Upper lobe of left lung (tissue), 6 donors: ENCODE measurements around the gene UBR2. TPM values are rescaled to one million over a fixed set of nuclear protein-coding genes. Genes with fewer than 3 reads are reported as not detected.

ENCODE experiments used
- ATAC-seq, 2 donors: fragments of 200-7000 bp; cut with Tn5 transposase; one replicate each; pipeline ENCODE4 v1.9.1; 2022; ENCODE audit warnings: mild to moderate bottlenecking in 2 of 2, moderate library complexity in 2 of 2; ENCODE audit not compliant: low FRiP score in 2 of 2
- DNase-seq, 2 donors: peaks; one replicate each; pipeline ENCODE4 v3.0.0-alpha.2; 2019 to 2020
- H3K27ac ChIP-seq, 4 donors: fragments of 200-600 bp; sonication (generic); one replicate each; pipeline ENCODE4 v1.5.1; 2016 to 2019
- H3K27me3 ChIP-seq, 4 donors: fragments of 200-600 bp; sonication (generic); one replicate each; pipeline ENCODE4 v1.5.1; 2017 to 2019
- H3K36me3 ChIP-seq, 4 donors: fragments of 200-600 bp; sonication (generic); one replicate each; pipeline ENCODE4 v1.5.1; 2016 to 2019
- H3K4me1 ChIP-seq, 4 donors: fragments of 200-600 bp; sonication (generic); one replicate each; pipeline ENCODE4 v1.5.1; 2018 to 2019
- H3K4me3 ChIP-seq, 4 donors: fragments of 200-600 bp; sonication (generic); one replicate each; pipeline ENCODE4 v1.5.1; 2017 to 2019; ENCODE audit warnings: mild to moderate bottlenecking in 2 of 4, moderate library complexity in 1 of 4
- H3K9me3 ChIP-seq, 4 donors: fragments of 200-600 bp; sonication (generic); one replicate each; pipeline ENCODE4 v1.5.1; 2018 to 2019
- CTCF ChIP-seq, 6 experiments: fragments of 450-650 bp in 4 of 6; fragments of 200-600 bp in 2 of 6; sonication (generic) in 2 of 6; IDR thresholded peaks; one replicate each; pipeline ENCODE4 v1.5.1; 2016 to 2019; ENCODE audit warnings: antibody characterized with exemption in 6 of 6
- EP300 ChIP-seq, 4 donors: sonication (generic); formaldehyde crosslinking; IDR thresholded peaks; one replicate each; pipeline ENCODE4 v1.5.1; 2017; ENCODE audit warnings: antibody characterized with exemption in 4 of 4, control low read depth in 2 of 4
- POLR2A ChIP-seq, 4 donors: fragments of 450-650 bp; IDR thresholded peaks; one replicate each; pipeline ENCODE4 v1.5.1; 2016 to 2017; ENCODE audit warnings: antibody characterized with exemption in 4 of 4, mild to moderate bottlenecking in 2 of 4
- POLR2AphosphoS5 ChIP-seq, 2 donors: sonication (generic); formaldehyde crosslinking; IDR thresholded peaks; one replicate each; pipeline ENCODE4 v1.5.1; 2017; ENCODE audit warnings: antibody characterized with exemption in 2 of 2
- WGBS, 2 donors: methylation state at CpG; one replicate each; pipeline ENCODE4 v1.1.5; 2017 to 2018; 5-methylcytosine and 5-hydroxymethylcytosine counted together
- total RNA-seq, 6 donors: library from RNA; depleted of rRNA in 4 of 6; stranded (reverse); fragments of >200 nt in 4 of 6; gene quantifications; one replicate each; pipeline versions ENCODE4 v1.1.0 to v1.2.1, GENCODE V29; 2016 to 2021
- donor health status: DM: no; HTN: no; CAD: no; lungs with moderate emphysema.
- donor health status: DM: no; HTN: yes; CAD: no; lungs with severe emphysema.

The UBR2 gene
- total RNA-seq, 6 donors from 2014 or later = 20.3 to 44.3 (median 32.8) TPM

- DNase-seq (no peak), ATAC-seq (no peak)
- WGBS, 2 donors = 93 to 97% methylated on average over 2 of the region's 2 CpGs
- H3K4me1 ChIP-seq = no peaks in the 10 kb centered on the region
- H3K27me3 ChIP-seq = no peaks in the 10 kb centered on the region
- peaks cover 5 to 78% (median 35%) of the 10 kb centered on the region in 4 donors for H3K36me3 ChIP-seq
- H3K4me3 ChIP-seq = no peak overlapping the region
- no peak overlapping the region for H3K27ac ChIP-seq
- TF ChIP-seq POLR2A (IDR thresholded peaks at IDR 0.05) (no peak), POLR2AphosphoS5 (IDR thresholded peaks at IDR 0.05) (no peak), CTCF (IDR thresholded peaks at IDR 0.05) (no peak), EP300 (IDR thresholded peaks at IDR 0.05) (no peak)
- H3K9me3 ChIP-seq = no peaks in the 10 kb centered on the region
Measured at GRCh38 chr6:42615518-42615917, 51.7 kb downstream of the UBR2 start.

GRCh38 chr6:42616716-42617115, 52.9 kb downstream of the UBR2 start:
- 94 to 98% methylated on average over 3 of the region's 3 CpGs for WGBS, 2 donors
- no peaks in the 10 kb centered on the region for H3K9me3 ChIP-seq
- H3K4me1 ChIP-seq = no peaks in the 10 kb centered on the region
- peaks cover 5 to 82% (median 41%) of the 10 kb centered on the region in 4 donors for H3K36me3 ChIP-seq
- ATAC-seq (no peak), DNase-seq (no peak)
- no peak overlapping the region for H3K4me3 ChIP-seq
- no peaks in the 10 kb centered on the region for H3K27me3 ChIP-seq
- H3K27ac ChIP-seq = no peak overlapping the region
- TF ChIP-seq POLR2A (IDR thresholded peaks at IDR 0.05) (no peak), CTCF (IDR thresholded peaks at IDR 0.05) (no peak), EP300 (IDR thresholded peaks at IDR 0.05) (no peak), POLR2AphosphoS5 (IDR thresholded peaks at IDR 0.05) (no peak)

GRCh38 chr6:42618105-42618504, 54.3 kb downstream of the UBR2 start:
- DNase-seq = no peak
- ATAC-seq = no peak

GRCh38 chr6:42618686-42619085, 54.9 kb downstream of the UBR2 start:
- peaks cover 5 to 78% (median 34%) of the 10 kb centered on the region in 4 donors for H3K36me3 ChIP-seq
- WGBS, 2 donors = 80 to 82% methylated on average over 5 of the region's 5 CpGs
- TF ChIP-seq POLR2A (IDR thresholded peaks at IDR 0.05) (no peak), POLR2AphosphoS5 (IDR thresholded peaks at IDR 0.05) (no peak), EP300 (IDR thresholded peaks at IDR 0.05) (no peak), CTCF (IDR thresholded peaks at IDR 0.05) (no peak)

More at GRCh38 chr6:42618105-42618504, 54.3 kb downstream of the UBR2 start:
- no peak overlapping the region for H3K27ac ChIP-seq
- peaks cover 5 to 81% (median 36%) of the 10 kb centered on the region in 4 donors for H3K36me3 ChIP-seq
- no peaks in the 10 kb centered on the region for H3K27me3 ChIP-seq
- 50 to 70% methylated on average over 1 of the region's 1 CpG for WGBS, 2 donors
- H3K4me1 ChIP-seq = no peaks in the 10 kb centered on the region
- no peak overlapping the region for H3K4me3 ChIP-seq
- TF ChIP-seq POLR2A (IDR thresholded peaks at IDR 0.05) (no peak), CTCF (IDR thresholded peaks at IDR 0.05) (no peak), EP300 (IDR thresholded peaks at IDR 0.05) (no peak), POLR2AphosphoS5 (IDR thresholded peaks at IDR 0.05) (no peak)
- H3K9me3 ChIP-seq = no peaks in the 10 kb centered on the region

GRCh38 chr6:42619963-42620362, 56.1 kb downstream of the UBR2 start:
- no peaks in the 10 kb centered on the region for H3K27me3 ChIP-seq
- H3K9me3 ChIP-seq = no peaks in the 10 kb centered on the region
- peaks cover 5 to 84% (median 33%) of the 10 kb centered on the region in 4 donors for H3K36me3 ChIP-seq
- no peak for TF ChIP-seq POLR2A (IDR thresholded peaks at IDR 0.05)
- no peak for TF ChIP-seq CTCF (IDR thresholded peaks at IDR 0.05)
- TF ChIP-seq POLR2AphosphoS5 (IDR thresholded peaks at IDR 0.05) = no peak
- TF ChIP-seq EP300 (IDR thresholded peaks at IDR 0.05) = no peak
- no peak overlapping the region for H3K27ac ChIP-seq
- DNase-seq (no peak), ATAC-seq (no peak)
- H3K4me1 ChIP-seq = no peaks in the 10 kb centered on the region
- 77 to 79% methylated on average over 1 of the region's 1 CpG for WGBS, 2 donors
- no peak overlapping the region for H3K4me3 ChIP-seq

More at GRCh38 chr6:42618686-42619085, 54.9 kb downstream of the UBR2 start:
- Histone ChIP-seq H3K4me1 (no peaks in the 10 kb centered on the region), H3K27me3 (no peaks in the 10 kb centered on the region), H3K27ac (no peak overlapping the region), H3K4me3 (no peak overlapping the region), H3K9me3 (no peaks in the 10 kb centered on the region)
- DNase-seq (no peak), ATAC-seq (no peak)
